DND-41 (cell line): ENCODE measurements around the gene CYFIP1.

ENCODE experiments used
- CTCF ChIP-seq: IDR thresholded peaks from 2 replicates; pipeline ENCODE4 v1.5.1; 2012; ENCODE audit warnings: borderline replicate concordance, low read length, moderate library complexity, mild to moderate bottlenecking; ENCODE audit not compliant: poor library complexity, severe bottlenecking; ENCODE audit errors: extremely low read depth
- EZH2 ChIP-seq: IDR thresholded peaks from 3 replicates; pipeline ENCODE4 v1.6.1; 2012; ENCODE audit warnings: borderline replicate concordance, low read depth, mild to moderate bottlenecking, moderate library complexity, low read length, inconsistent platforms; ENCODE audit not compliant: severe bottlenecking

- TF ChIP-seq CTCF, result no peak
- TF ChIP-seq EZH2, result no peak
Measured at GRCh38 chr15:22903961-22904534, 76.1 kb downstream of the CYFIP1 start.
